Measurements from ENCODE around the gene KLK2.

Gene KLK2

GRCh38 chr19:50843701-50844221 lies 29.5 kb upstream of the KLK2 start:
- DNase-seq, result no peak
- in situ Hi-C loops (cut with MboI; ENCODE audit: low pct_unique_long_range_greater_than_20kb, low sequenced_read_pairs), result no loop called here

GRCh38 chr19:50844296-50844935 lies 28.8 kb upstream of the KLK2 start:
- in situ Hi-C loops (cut with MboI; ENCODE audit: low pct_unique_long_range_greater_than_20kb, low sequenced_read_pairs), result no loop called here
- no peak for DNase-seq

- no peak for DNase-seq
- in situ Hi-C loops (cut with MboI; ENCODE audit: low pct_unique_long_range_greater_than_20kb, low sequenced_read_pairs), result no loop called here
Measured at GRCh38 chr19:50850738-50851137, 22.5 kb upstream of the KLK2 start.

- DNase-seq, result no peak
- in situ Hi-C loops (cut with MboI; ENCODE audit: low pct_unique_long_range_greater_than_20kb, low sequenced_read_pairs), result no loop called here
Measured at GRCh38 chr19:50851620-50852019, 21.6 kb upstream of the KLK2 start.

- in situ Hi-C loops (cut with MboI; ENCODE audit: low pct_unique_long_range_greater_than_20kb, low sequenced_read_pairs), result no loop called here
- no peak for DNase-seq
Measured at GRCh38 chr19:50854636-50855410, 18.4 kb upstream of the KLK2 start, which contains the start of gene KLK3. Gene KLK3 (plus strand): TSS chr19:50854915. CDS start chr19:50854956, 41 bp downstream.

GRCh38 chr19:50857366-50857765 lies 15.9 kb upstream of the KLK2 start:
- in situ Hi-C loops (cut with MboI; ENCODE audit: low pct_unique_long_range_greater_than_20kb, low sequenced_read_pairs), result no loop called here
- DNase-seq, result no peak

GRCh38 chr19:50858886-50859285 lies 14.4 kb upstream of the KLK2 start:
- in situ Hi-C loops (cut with MboI; ENCODE audit: low pct_unique_long_range_greater_than_20kb, low sequenced_read_pairs), result no loop called here
- no peak for DNase-seq

- no peak for DNase-seq
- in situ Hi-C loops (cut with MboI; ENCODE audit: low pct_unique_long_range_greater_than_20kb, low sequenced_read_pairs), result no loop called here
Measured at GRCh38 chr19:50859849-50860248, 13.4 kb upstream of the KLK2 start.

- in situ Hi-C loops (cut with MboI; ENCODE audit: low pct_unique_long_range_greater_than_20kb, low sequenced_read_pairs), result no loop called here
- DNase-seq, result no peak
Measured at GRCh38 chr19:50861010-50861409, 12.2 kb upstream of the KLK2 start.

- DNase-seq, result no peak
- in situ Hi-C loops (cut with MboI; ENCODE audit: low pct_unique_long_range_greater_than_20kb, low sequenced_read_pairs), result no loop called here
Measured at GRCh38 chr19:50861496-50862286, 11.5 kb upstream of the KLK2 start.

GRCh38 chr19:50869479-50869878 lies 3.8 kb upstream of the KLK2 start:
- in situ Hi-C loops (cut with MboI; ENCODE audit: low pct_unique_long_range_greater_than_20kb, low sequenced_read_pairs), result no loop called here
- DNase-seq, result no peak

GRCh38 chr19:50870417-50871089 lies 2.7 kb upstream of the KLK2 start:
- in situ Hi-C loops (cut with MboI; ENCODE audit: low pct_unique_long_range_greater_than_20kb, low sequenced_read_pairs), result no loop called here
- DNase-seq, result no peak

- in situ Hi-C loops (cut with MboI; ENCODE audit: low pct_unique_long_range_greater_than_20kb, low sequenced_read_pairs), result no loop called here
- DNase-seq, result no peak
Measured at GRCh38 chr19:50874211-50874610, 972 bp downstream of the KLK2 start.

- DNase-seq, result no peak
- in situ Hi-C loops (cut with MboI; ENCODE audit: low pct_unique_long_range_greater_than_20kb, low sequenced_read_pairs), result no loop called here
Measured at GRCh38 chr19:50875795-50876422, 2.7 kb downstream of the KLK2 start.

GRCh38 chr19:50876456-50876855 lies 3.2 kb downstream of the KLK2 start:
- DNase-seq, result no peak
- in situ Hi-C loops (cut with MboI; ENCODE audit: low pct_unique_long_range_greater_than_20kb, low sequenced_read_pairs), result no loop called here

GRCh38 chr19:50877338-50877737 lies 4.1 kb downstream of the KLK2 start:
- in situ Hi-C loops (cut with MboI; ENCODE audit: low pct_unique_long_range_greater_than_20kb, low sequenced_read_pairs), result no loop called here
- no peak for DNase-seq

GRCh38 chr19:50878851-50879250 lies 5.6 kb downstream of the KLK2 start:
- in situ Hi-C loops (cut with MboI; ENCODE audit: low pct_unique_long_range_greater_than_20kb, low sequenced_read_pairs), result no loop called here
- no peak for DNase-seq

- no peak for DNase-seq
- in situ Hi-C loops (cut with MboI; ENCODE audit: low pct_unique_long_range_greater_than_20kb, low sequenced_read_pairs), result no loop called here
Measured at GRCh38 chr19:50880241-50880640, 7.0 kb downstream of the KLK2 start.

GRCh38 chr19:50882188-50882587 lies 8.9 kb downstream of the KLK2 start:
- in situ Hi-C loops (cut with MboI; ENCODE audit: low pct_unique_long_range_greater_than_20kb, low sequenced_read_pairs), result no loop called here
- no peak for DNase-seq
